PC-9 (cell line): ENCODE results near the gene S100PBP. TPM values are rescaled to one million over a fixed set of nuclear protein-coding genes. Genes with fewer than 3 reads are reported as not detected.
"Not testable (repeated sequence)": the region's sequence is repeated elsewhere in the genome, so short reads cannot be mapped to it uniquely, and the experiment has no call there.

Source experiments
- BruUV-seq: library from RNA; stranded (reverse); fragments of 400-500 nt; replicated peaks from 2 replicates; lab custom pipeline; 2021; lab: Mats Ljungman, UMichigan
- CTCF ChIA-PET: fragments of 300-600 bp; sonication (Branson Sonifier 250); formaldehyde crosslinking; loops from one replicate; lab custom pipeline; 2022; ENCODE audit warnings: antibody characterized with exemption; lab: Charles Lee
- POLR2A ChIA-PET: fragments of 300-600 bp; sonication (Branson Sonifier 250); formaldehyde crosslinking; loops from one replicate; lab custom pipeline; 2022; ENCODE audit warnings: antibody characterized with exemption; ENCODE audit not compliant: unreplicated experiment; lab: Charles Lee
- DNase-seq, 2 experiments: peaks; one replicate each; pipeline versions ENCODE4 v3.0.0 to v3.0.0-alpha.2; 2015 to 2022; ENCODE audit warnings: mixed read lengths in 1 of 2
- H2AFZ ChIP-seq: fragments of 200-600 bp; sonication (generic); 2 replicates; pipeline ENCODE4 v1.8.1; 2017; ENCODE audit warnings: antibody characterized with exemption
- H3F3A ChIP-seq: fragments of 200-600 bp; sonication (generic); 2 replicates; pipeline ENCODE4 v1.8.1; 2017; ENCODE audit warnings: antibody characterized with exemption, mild to moderate bottlenecking, low read depth; ENCODE audit not compliant: insufficient read depth
- H3K27ac ChIP-seq: fragments of 200-600 bp; sonication (generic); 2 replicates; pipeline ENCODE4 v1.6.1; 2016; ENCODE audit warnings: mixed run types
- H3K27me3 ChIP-seq: fragments of 200-600 bp; sonication (generic); 2 replicates; pipeline ENCODE4 v1.6.1; 2016; ENCODE audit warnings: low read depth, mixed run types; ENCODE audit not compliant: insufficient read depth
- H3K36me3 ChIP-seq: fragments of 200-600 bp; sonication (generic); 2 replicates; pipeline ENCODE4 v1.6.1; 2016; ENCODE audit warnings: low read depth, mixed run types
- H3K4me1 ChIP-seq: fragments of 200-600 bp; sonication (generic); replicated peaks from 2 replicates; pipeline ENCODE4 v1.6.1; 2016; ENCODE audit warnings: mixed run types; ENCODE audit not compliant: insufficient read depth
- H3K4me2 ChIP-seq: fragments of 200-600 bp; sonication (generic); 2 replicates; pipeline ENCODE4 v1.6.1; 2017; ENCODE audit warnings: mixed run types
- H3K4me3 ChIP-seq: fragments of 200-600 bp; sonication (generic); 2 replicates; pipeline ENCODE4 v1.6.1; 2016; ENCODE audit warnings: mixed run types
- H3K79me2 ChIP-seq: fragments of 200-600 bp; sonication (generic); 2 replicates; pipeline ENCODE4 v1.6.1; 2017; ENCODE audit warnings: low read depth, mixed run types
- H3K9me2 ChIP-seq: fragments of 200-600 bp; sonication (generic); 2 replicates; pipeline ENCODE4 v1.8.1; 2017; ENCODE audit warnings: mild to moderate bottlenecking; ENCODE audit not compliant: insufficient read depth
- H3K9me3 ChIP-seq: fragments of 200-600 bp; sonication (generic); 2 replicates; pipeline ENCODE4 v1.8.1; 2016; ENCODE audit warnings: low read depth; ENCODE audit not compliant: insufficient read depth
- H4K20me1 ChIP-seq: fragments of 200-600 bp; sonication (generic); 2 replicates; pipeline ENCODE4 v1.8.1; 2017; ENCODE audit not compliant: insufficient read depth
- EZH2 ChIP-seq: fragments of 200-600 bp; sonication (generic); IDR thresholded peaks from 2 replicates; pipeline ENCODE4 v1.8.0; 2017; ENCODE audit warnings: antibody characterized with exemption, low read depth
- intact Hi-C: fragments of 100-400 bp; cut with micrococcal nuclease; formaldehyde crosslinking; loops from one replicate; pipeline ENCODE4 v1.10.0; 2022; ENCODE audit not compliant: unreplicated experiment
- total RNA-seq: library from RNA; stranded (reverse); gene quantifications from 2 replicates; pipeline ENCODE4 v1.2.3, GENCODE V29; 2021
- TF ChIP-seq, protein P1 (sequence below): fragments of 200-600 bp; sonication (generic); conservative IDR thresholded peaks from 2 replicates; pipeline ENCODE4 v1.6.1; 2017; ENCODE audit warnings: mixed run types, antibody characterized with exemption, mild to moderate bottlenecking, moderate library complexity

S100PBP gene
- total RNA-seq, 1 experiment from 2014 or later, result 42.4 TPM

- Histone ChIP-seq H3K4me1 (peaks cover 54% of the 10 kb centered on the region), H3F3A (peaks cover 84% of the 10 kb centered on the region), H3K4me2 (no peak overlapping the region), H3K9me2 (no peaks in the 10 kb centered on the region), H3K79me2 (peaks cover 60% of the 10 kb centered on the region), H3K27ac (no peak overlapping the region), H2AFZ (no peak overlapping the region), H3K36me3 (peaks cover 77% of the 10 kb centered on the region), H3K27me3 (no peaks in the 10 kb centered on the region), H4K20me1 (0 out of 2 replicates have a peak, but pooled peaks cover 4% of the 10 kb centered on the region), H3K4me3 (no peak overlapping the region), H3K9me3 (no peaks in the 10 kb centered on the region)
- BruUV-seq, result no TSS peak
- CTCF ChIA-PET, result no interaction called here
- intact Hi-C loops, result no loop called here
- DNase-seq, result no peak
- TF ChIP-seq, protein P1, sequence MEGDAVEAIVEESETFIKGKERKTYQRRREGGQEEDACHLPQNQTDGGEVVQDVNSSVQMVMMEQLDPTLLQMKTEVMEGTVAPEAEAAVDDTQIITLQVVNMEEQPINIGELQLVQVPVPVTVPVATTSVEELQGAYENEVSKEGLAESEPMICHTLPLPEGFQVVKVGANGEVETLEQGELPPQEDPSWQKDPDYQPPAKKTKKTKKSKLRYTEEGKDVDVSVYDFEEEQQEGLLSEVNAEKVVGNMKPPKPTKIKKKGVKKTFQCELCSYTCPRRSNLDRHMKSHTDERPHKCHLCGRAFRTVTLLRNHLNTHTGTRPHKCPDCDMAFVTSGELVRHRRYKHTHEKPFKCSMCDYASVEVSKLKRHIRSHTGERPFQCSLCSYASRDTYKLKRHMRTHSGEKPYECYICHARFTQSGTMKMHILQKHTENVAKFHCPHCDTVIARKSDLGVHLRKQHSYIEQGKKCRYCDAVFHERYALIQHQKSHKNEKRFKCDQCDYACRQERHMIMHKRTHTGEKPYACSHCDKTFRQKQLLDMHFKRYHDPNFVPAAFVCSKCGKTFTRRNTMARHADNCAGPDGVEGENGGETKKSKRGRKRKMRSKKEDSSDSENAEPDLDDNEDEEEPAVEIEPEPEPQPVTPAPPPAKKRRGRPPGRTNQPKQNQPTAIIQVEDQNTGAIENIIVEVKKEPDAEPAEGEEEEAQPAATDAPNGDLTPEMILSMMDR, result peak; percentile 46
- TF ChIP-seq EZH2, result no peak
- POLR2A ChIA-PET, result no interaction called here
These were observed 30.6 kb upstream of the S100PBP start for GRCh38 chr1:32786856-32787255.

- H3K4me3 ChIP-seq, H2AFZ ChIP-seq, H4K20me1 ChIP-seq, H3K9me2 ChIP-seq, H3K27me3 ChIP-seq, intact Hi-C loops, BruUV-seq, H3K9me3 ChIP-seq: not testable (repeated sequence)
- Histone ChIP-seq H3K27ac (peak overlapping the region; percentile 69), H3K36me3 (peaks cover 71% of the 10 kb centered on the region), H3F3A (peaks cover 82% of the 10 kb centered on the region), H3K4me1 (peaks cover 51% of the 10 kb centered on the region), H3K79me2 (peaks cover 59% of the 10 kb centered on the region), H3K4me2 (peak overlapping the region; percentile 44)
- POLR2A ChIA-PET, result interaction anchor here (0.6 to 0.7 kb wide), 2 partner anchors 8 to 27 kb away, joined by 7 to 13 read pairs; partner anchors contain the start of gene YARS1
- CTCF ChIA-PET, result interaction anchor here (0.5 to 0.7 kb wide), 2 partner anchors 667 to 711 kb away, joined by 3 to 4 read pairs; no protein-coding TSS in a partner anchor
- DNase-seq, result peak in 1 of 2 experiments; percentile 83
These were observed 28.1 kb upstream of the S100PBP start for GRCh38 chr1:32789356-32789755.

- ChIA-PET CTCF (interaction anchor here (0.6 kb wide), 1 partner anchor 29 kb away, joined by 3 read pairs; no protein-coding TSS in a partner anchor), POLR2A (interaction anchor here (0.9 kb wide), 1 partner anchor 11 kb away, joined by 5 read pairs; no protein-coding TSS in a partner anchor)
- Histone ChIP-seq H3K4me2 (peak overlapping the region; percentile 39), H2AFZ (no peak overlapping the region), H3K27me3 (no peaks in the 10 kb centered on the region), H3F3A (peaks cover 87% of the 10 kb centered on the region), H3K27ac (peak overlapping the region; percentile 68), H3K9me2 (no peaks in the 10 kb centered on the region), H3K36me3 (peaks cover 69% of the 10 kb centered on the region), H3K79me2 (peaks cover 57% of the 10 kb centered on the region), H3K4me3 (no peak overlapping the region), H3K9me3 (no peaks in the 10 kb centered on the region), H4K20me1 (no peaks in the 10 kb centered on the region; the same call in 1 of the 2 replicates), H3K4me1 (peaks cover 66% of the 10 kb centered on the region)
- no TSS peak for BruUV-seq
- intact Hi-C loops, result no loop called here
- TF ChIP-seq, protein P1, result no peak
- TF ChIP-seq EZH2, result no peak
- DNase-seq, result peak in 1 of 2 experiments; percentile 83
These were observed 25.6 kb upstream of the S100PBP start for GRCh38 chr1:32791881-32792280.

GRCh38 chr1:32795763-32796162 is 21.7 kb upstream of the S100PBP start:
- DNase-seq, result peak in 1 of 2 experiments; percentile 83
- H2AFZ ChIP-seq, H3K9me3 ChIP-seq, H4K20me1 ChIP-seq, BruUV-seq, H3K9me2 ChIP-seq, H3K27me3 ChIP-seq, H3K4me3 ChIP-seq: not testable (repeated sequence)
- intact Hi-C loops, result loop anchor here (5.0 kb wide), 1 partner anchor 143 kb away; the partner anchor contains the start of genes RBBP4 and ZBTB8OS
- H3K4me1 ChIP-seq, result peaks cover 87% of the 10 kb centered on the region
- peaks cover 56% of the 10 kb centered on the region for H3K79me2 ChIP-seq
- CTCF ChIA-PET, result interaction anchor here (1.0 kb wide), 1 partner anchor 22 kb away, joined by 4 read pairs; no protein-coding TSS in a partner anchor
- 0 out of 2 replicates have a peak overlapping the region, but pooled peaks have one; percentile 30 for H3K4me2 ChIP-seq
- H3K27ac ChIP-seq, result peak overlapping the region; percentile 60
- H3K36me3 ChIP-seq, result peaks cover 59% of the 10 kb centered on the region
- POLR2A ChIA-PET, result interaction anchor here (0.6 kb wide), 1 partner anchor 53 kb away, joined by 3 read pairs; no protein-coding TSS in a partner anchor
- peaks cover 94% of the 10 kb centered on the region for H3F3A ChIP-seq
